Endothelial cell of umbilical vein (primary cell): ENCODE results near the gene PROM1. TPM values are rescaled to one million over a fixed set of nuclear protein-coding genes. Genes with fewer than 3 reads are reported as not detected.

ENCODE experiments used
- BruUV-seq: library from RNA; stranded (reverse); fragments of 400-500 nt; replicated peaks from 2 replicates; lab custom pipeline; 2021; lab: Mats Ljungman, UMichigan
- CTCF ChIA-PET: fragments of 300-600, 350-600 bp; sonication (Branson Sonifier 250); formaldehyde crosslinking; loops from one replicate; lab custom pipeline; 2021; ENCODE audit warnings: antibody characterized with exemption, inconsistent platforms; lab: Charles Lee
- POLR2A ChIA-PET: fragments of 300-600, 350-600 bp; sonication (Branson Sonifier 250); formaldehyde crosslinking; loops from one replicate; lab custom pipeline; 2021; ENCODE audit warnings: antibody characterized with exemption, inconsistent platforms; lab: Charles Lee
- DNase-seq: peaks from one replicate; pipeline ENCODE4 v3.0.0-alpha.2; 2011; ENCODE audit warnings: low read depth, low spot score
- FAIRE-seq: peaks from 2 replicates; lab custom pipeline; 2011; peaks lifted over from hg19 to GRCh38; lab: Jason Lieb, UNC
- H2AFZ ChIP-seq: 2 replicates; pipeline ENCODE4 v1.6.0; 2012; ENCODE audit warnings: low read depth, low read length, control low read depth, inconsistent platforms
- H3K27ac ChIP-seq: 2 replicates; pipeline ENCODE4 v1.5.1; 2011; ENCODE audit warnings: low read depth, mild to moderate bottlenecking, control low read depth, low read length, moderate library complexity; ENCODE audit not compliant: insufficient read depth
- H3K27me3 ChIP-seq, 2 experiments: 2 replicates each; pipeline versions ENCODE4 v1.6.0 to v1.6.1; 2011; ENCODE audit warnings: low read length in 2 of 2, mixed read lengths in 1 of 2; ENCODE audit not compliant: control insufficient read depth in 2 of 2, insufficient read depth in 2 of 2
- H3K36me3 ChIP-seq, 2 experiments: 2 replicates in 1 of 2; 3 replicates in 1 of 2; pipeline ENCODE4 v1.5.1; 2011; ENCODE audit warnings: low read length in 2 of 2, mild to moderate bottlenecking in 1 of 2, moderate library complexity in 1 of 2; ENCODE audit not compliant: control insufficient read depth in 2 of 2, insufficient read depth in 2 of 2; ENCODE audit errors: extremely low read depth in 1 of 2
- H3K4me1 ChIP-seq: 3 replicates; pipeline ENCODE4 v1.5.1; 2011; ENCODE audit warnings: mild to moderate bottlenecking, low read length; ENCODE audit not compliant: control insufficient read depth, insufficient read depth; ENCODE audit errors: extremely low read depth
- H3K4me2 ChIP-seq: 2 replicates; pipeline ENCODE4 v1.6.1; 2011; ENCODE audit warnings: low read length, control low read depth, mixed read lengths; ENCODE audit not compliant: insufficient read depth
- H3K4me3 ChIP-seq, 3 experiments: fragments of 200-600 bp in 1 of 3; sonication (generic), shearing (Covaris generic) in 1 of 3; replicated peaks in 1 of 3; 2 replicates each; pipeline ENCODE4 v1.5.1; 2011 to 2016; ENCODE audit warnings: control low read depth in 3 of 3, low read length in 3 of 3, mild to moderate bottlenecking in 2 of 3, inconsistent platforms in 1 of 3, low read depth in 1 of 3, moderate library complexity in 1 of 3; ENCODE audit not compliant: insufficient read depth in 1 of 3
- H3K79me2 ChIP-seq: 2 replicates; pipeline ENCODE4 v1.6.0; 2012; ENCODE audit warnings: low read length, inconsistent platforms; ENCODE audit not compliant: control insufficient read depth, insufficient read depth
- H3K9ac ChIP-seq: replicated peaks from 2 replicates; pipeline ENCODE3; 2011; ENCODE audit warnings: low read length, control low read depth; ENCODE audit not compliant: insufficient read depth; ENCODE audit errors: extremely low read depth
- H3K9me1 ChIP-seq: replicated peaks from 3 replicates; pipeline ENCODE4 v1.6.0; 2011; ENCODE audit warnings: mild to moderate bottlenecking, low read length; ENCODE audit not compliant: control insufficient read depth, insufficient read depth; ENCODE audit errors: extremely low read depth
- H3K9me3 ChIP-seq: replicated peaks from 2 replicates; pipeline ENCODE4 v1.5.1; 2012; ENCODE audit warnings: low read length, inconsistent platforms; ENCODE audit not compliant: control insufficient read depth, insufficient read depth
- H4K20me1 ChIP-seq: replicated peaks from 2 replicates; pipeline ENCODE3; 2011; ENCODE audit warnings: mild to moderate bottlenecking, low read length; ENCODE audit not compliant: control insufficient read depth, insufficient read depth; ENCODE audit errors: extremely low read depth
- CTCF ChIP-seq, 2 donors: IDR thresholded peaks; 1 replicate in 1 of 2; 2 replicates in 1 of 2; pipeline ENCODE4 v1.5.1; 2011; ENCODE audit warnings: low read length in 2 of 2, mild to moderate bottlenecking in 2 of 2, moderate library complexity in 2 of 2, control low read depth in 1 of 2, inconsistent platforms in 1 of 2, low read depth in 1 of 2; ENCODE audit not compliant: insufficient read depth in 1 of 2; ENCODE audit errors: extremely low read depth in 1 of 2
- EZH2 ChIP-seq: IDR thresholded peaks from 2 replicates; pipeline ENCODE4 v1.6.1; 2012; ENCODE audit warnings: borderline replicate concordance, low read depth, mild to moderate bottlenecking, moderate library complexity, low read length, inconsistent platforms; ENCODE audit not compliant: severe bottlenecking
- FOS ChIP-seq: IDR thresholded peaks from 2 replicates; pipeline ENCODE4 v1.6.1; 2011; ENCODE audit warnings: mild to moderate bottlenecking, low read length, moderate library complexity, borderline replicate concordance; ENCODE audit not compliant: insufficient read depth
- GATA2 ChIP-seq: IDR thresholded peaks from 2 replicates; pipeline ENCODE4 v1.7.0; 2011; ENCODE audit warnings: low read depth, mild to moderate bottlenecking, moderate library complexity, mixed read lengths, low read length; ENCODE audit not compliant: insufficient read length, insufficient read depth
- JUN ChIP-seq: IDR thresholded peaks from 2 replicates; pipeline ENCODE4 v1.6.1; 2011; ENCODE audit warnings: borderline replicate concordance, low read depth; ENCODE audit not compliant: insufficient read length, insufficient read depth
- MAX ChIP-seq: IDR thresholded peaks from 2 replicates; pipeline ENCODE4 v1.6.1; 2011; ENCODE audit not compliant: insufficient read depth, insufficient read length
- MYC ChIP-seq: IDR thresholded peaks from one replicate; pipeline ENCODE4 v1.6.1; 2011; ENCODE audit warnings: mild to moderate bottlenecking, low read depth, low read length
- POLR2A ChIP-seq: IDR thresholded peaks from 2 replicates; pipeline ENCODE4 v1.6.1; 2012; ENCODE audit warnings: low read depth, mild to moderate bottlenecking, control low read depth, low read length
- POLR2AphosphoS5 ChIP-seq: IDR thresholded peaks from 2 replicates; pipeline ENCODE4 v1.6.1; 2012; ENCODE audit warnings: low read depth, mild to moderate bottlenecking, control low read depth, low read length, moderate library complexity; ENCODE audit not compliant: insufficient read depth
- dilution Hi-C: fragments of 300-500 bp; cut with MboI; formaldehyde crosslinking; loops from one replicate; pipeline ENCODE4 v1.15.0; 2019; ENCODE audit warnings: low sequenced_read_pairs; ENCODE audit not compliant: extremely low pct_ligation_motif_present
- intact Hi-C: fragments of 100-400 bp; cut with micrococcal nuclease; formaldehyde crosslinking; loops from one replicate; pipeline ENCODE4 v1.10.0; 2022
- polyA plus RNA-seq, 4 experiments: library from polyadenylated mRNA; depleted of rRNA in 3 of 4; stranded (reverse) in 3 of 4; unstranded in 1 of 4; fragments of >200 nt; gene quantifications; 2 replicates each; pipeline versions ENCODE4 v1.2.1 to v1.2.3, GENCODE V29; 2011 to 2012; ENCODE audit warnings: missing spikeins in 1 of 4
- total RNA-seq: library from RNA; stranded (reverse); gene quantifications from 2 replicates; pipeline ENCODE4 v1.2.3, GENCODE V29; 2021

Gene PROM1
- total and polyA plus RNA-seq, 2 donors (not counting 3 experiments of a cell fraction or from before 2014, with no cell fraction given) = 0.36 to 1.7 TPM

- Histone ChIP-seq H3K9ac (no peak overlapping the region), H3K79me2 (no peaks in the 10 kb centered on the region), H3K9me1 (no peaks in the 10 kb centered on the region), H3K4me2 (no peak overlapping the region), H3K27me3 (no peaks in the 10 kb centered on the region), H3K4me1 (no peaks in the 10 kb centered on the region), H4K20me1 (no peaks in the 10 kb centered on the region), H3K9me3 (no peaks in the 10 kb centered on the region), H3K27ac (no peak overlapping the region), H2AFZ (no peak overlapping the region), H3K4me3 (no peak overlapping the region), H3K36me3 (no peaks in the 10 kb centered on the region)
- ChIA-PET POLR2A (no interaction called here), CTCF (interaction anchor here (1.5 to 5.2 kb wide), 5 partner anchors 9 to 300 kb away, joined by 3 to 58 read pairs (median 13); no protein-coding TSS in a partner anchor)
- BruUV-seq = no TSS peak
- FAIRE-seq = no peak
- no peak for DNase-seq
- TF ChIP-seq GATA2 (no peak), POLR2A (no peak), MAX (no peak), FOS (no peak), MYC (no peak), CTCF (IDR thresholded peaks at IDR 0.05; ENCODE audit: extremely low read depth in 1 of 2, insufficient read depth in 1 of 2, low read depth in 1 of 2, low read length in 2 of 2) (no peak), JUN (no peak), EZH2 (no peak), POLR2AphosphoS5 (no peak)
- dilution Hi-C loops (no loop called here), intact Hi-C loops (no loop called here)
Observed at GRCh38 chr4:15965325-15965724, 118.5 kb downstream of the PROM1 start.
